Tibial artery (tissue), 4 donors: ENCODE results near the gene BATF.

Experiments
- DNase-seq, 2 donors: peaks; one replicate each; pipeline ENCODE4 v3.0.0-alpha.2; 2019
- H3K27ac ChIP-seq, 2 donors: fragments of 200-600 bp; sonication (generic) in 1 of 2; 1 replicate in 1 of 2; 2 replicates in 1 of 2; pipeline ENCODE4 v1.5.1; 2018 to 2019; ENCODE audit warnings: mild to moderate bottlenecking in 1 of 2
- H3K27me3 ChIP-seq, 2 donors: fragments of 200-600 bp; sonication (generic) in 1 of 2; one replicate each; pipeline versions ENCODE4 v1.5.1 to v1.6.0; 2016 to 2019
- H3K36me3 ChIP-seq, 3 donors: fragments of 200-600 bp; sonication (generic) in 2 of 3; one replicate each; pipeline ENCODE4 v1.5.1; 2016 to 2019; ENCODE audit warnings: mild to moderate bottlenecking in 2 of 3
- H3K4me1 ChIP-seq, 4 donors: fragments of 200-600 bp; sonication (generic) in 2 of 4; 1 replicate in 3 of 4; 2 replicates in 1 of 4; pipeline ENCODE4 v1.5.1; 2016 to 2019
- H3K4me3 ChIP-seq, 2 donors: fragments of 200-600 bp; sonication (generic) in 1 of 2; 1 replicate in 1 of 2; 2 replicates in 1 of 2; pipeline ENCODE4 v1.5.1; 2018 to 2019; ENCODE audit warnings: mild to moderate bottlenecking in 2 of 2
- H3K9me3 ChIP-seq, 3 donors: fragments of 200-600 bp; sonication (generic) in 1 of 3; one replicate each; pipeline ENCODE4 v1.5.1; 2016 to 2019
- intact Hi-C: fragments of 100-400 bp; cut with DNase I; formaldehyde crosslinking; loops from one replicate; pipeline ENCODE4 v1.15.0; 2023; ENCODE audit warnings: low total_unique reads
- TF ChIP-seq, protein P1 (sequence below), 2 experiments: fragments of 200-600 bp in 1 of 2; fragments of 450-650 bp in 1 of 2; IDR thresholded peaks; one replicate each; pipeline ENCODE4 v1.5.1; 2017 to 2019; ENCODE audit warnings: antibody characterized with exemption in 2 of 2, mild to moderate bottlenecking in 1 of 2, moderate library complexity in 1 of 2

The BATF gene

DNA sequence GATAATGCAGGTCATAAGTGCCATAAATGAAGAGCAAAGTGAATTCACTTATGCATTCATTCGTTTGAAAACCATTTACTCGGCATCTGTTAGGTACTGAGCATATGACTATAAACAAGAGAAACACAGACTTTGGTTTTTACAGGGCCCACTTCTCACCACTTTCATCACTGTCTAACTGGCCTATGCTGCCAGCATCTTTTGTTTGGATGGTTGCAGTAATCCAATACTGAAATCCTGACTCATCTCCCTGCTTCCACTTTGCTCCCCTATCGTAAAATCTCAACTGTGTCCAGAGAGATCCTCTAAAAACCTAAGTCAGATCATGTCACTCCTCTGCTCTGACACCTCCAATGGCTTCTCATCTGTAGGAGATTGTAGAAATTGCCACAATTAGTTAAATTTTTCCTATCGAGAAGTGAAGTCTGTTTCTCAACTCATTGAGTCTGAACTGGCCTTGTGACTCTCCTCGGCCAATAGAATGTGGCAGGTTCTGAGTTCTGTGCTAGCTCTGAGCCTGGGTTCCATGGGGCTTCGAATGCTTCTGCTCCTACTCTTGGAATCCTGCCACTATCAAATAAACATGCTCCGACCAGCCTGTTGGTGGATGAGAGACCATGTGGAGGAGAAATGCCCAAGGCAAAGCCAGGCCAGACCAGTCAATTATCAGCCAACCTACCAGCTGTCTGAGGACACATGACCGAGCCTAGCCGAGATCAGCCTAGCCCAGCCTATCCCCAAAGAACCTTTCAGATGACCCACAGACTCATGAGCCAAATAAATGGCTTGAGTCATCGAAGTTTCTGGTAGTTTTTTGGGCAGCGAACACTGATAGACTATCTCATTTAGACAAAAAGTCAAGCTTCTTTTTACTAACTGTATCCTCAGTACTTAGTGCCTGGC is 2.2 kb upstream of the BATF start:
- no peak for DNase-seq
- H3K4me1 ChIP-seq, result peaks cover 0 to 10% (median 6%) of the 10 kb centered on the region in 4 donors
- H3K27ac ChIP-seq, result no peak overlapping the region
- H3K9me3 ChIP-seq, result no peaks in the 10 kb centered on the region
- peaks cover 0 to 15% of the 10 kb centered on the region in 2 donors for H3K27me3 ChIP-seq
- intact Hi-C loops, result no loop called here
- TF ChIP-seq, protein P1, sequence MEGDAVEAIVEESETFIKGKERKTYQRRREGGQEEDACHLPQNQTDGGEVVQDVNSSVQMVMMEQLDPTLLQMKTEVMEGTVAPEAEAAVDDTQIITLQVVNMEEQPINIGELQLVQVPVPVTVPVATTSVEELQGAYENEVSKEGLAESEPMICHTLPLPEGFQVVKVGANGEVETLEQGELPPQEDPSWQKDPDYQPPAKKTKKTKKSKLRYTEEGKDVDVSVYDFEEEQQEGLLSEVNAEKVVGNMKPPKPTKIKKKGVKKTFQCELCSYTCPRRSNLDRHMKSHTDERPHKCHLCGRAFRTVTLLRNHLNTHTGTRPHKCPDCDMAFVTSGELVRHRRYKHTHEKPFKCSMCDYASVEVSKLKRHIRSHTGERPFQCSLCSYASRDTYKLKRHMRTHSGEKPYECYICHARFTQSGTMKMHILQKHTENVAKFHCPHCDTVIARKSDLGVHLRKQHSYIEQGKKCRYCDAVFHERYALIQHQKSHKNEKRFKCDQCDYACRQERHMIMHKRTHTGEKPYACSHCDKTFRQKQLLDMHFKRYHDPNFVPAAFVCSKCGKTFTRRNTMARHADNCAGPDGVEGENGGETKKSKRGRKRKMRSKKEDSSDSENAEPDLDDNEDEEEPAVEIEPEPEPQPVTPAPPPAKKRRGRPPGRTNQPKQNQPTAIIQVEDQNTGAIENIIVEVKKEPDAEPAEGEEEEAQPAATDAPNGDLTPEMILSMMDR (IDR thresholded peaks at IDR 0.05), result no peak
- no peak overlapping the region for H3K4me3 ChIP-seq
- H3K36me3 ChIP-seq, result no peaks in the 10 kb centered on the region

DNA sequence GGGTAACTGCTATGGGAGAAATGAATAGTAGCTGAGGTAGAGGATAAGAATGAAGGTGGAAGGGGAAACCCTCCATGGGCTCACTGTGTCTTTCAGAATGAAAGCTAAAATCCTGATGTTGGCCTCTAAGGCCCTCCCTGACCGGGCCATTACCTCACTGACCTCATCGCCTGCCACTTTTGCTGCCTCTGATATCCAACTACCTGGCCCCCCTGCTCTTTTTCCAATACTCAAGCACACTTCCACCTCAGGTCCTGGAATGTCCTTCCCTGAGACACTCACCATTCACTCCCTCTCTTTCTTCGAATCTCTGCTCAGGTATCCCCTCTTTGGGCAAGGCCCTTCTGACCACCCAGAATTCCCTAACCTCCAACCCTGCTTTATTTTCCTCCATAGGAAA is 1.4 kb upstream of the BATF start:
- H3K4me3 ChIP-seq, result no peak overlapping the region
- no peak overlapping the region for H3K27ac ChIP-seq
- no peaks in the 10 kb centered on the region for H3K9me3 ChIP-seq
- H3K36me3 ChIP-seq, result no peaks in the 10 kb centered on the region
- DNase-seq, result no peak
- intact Hi-C loops, result no loop called here
- H3K27me3 ChIP-seq, result peaks cover 0 to 19% of the 10 kb centered on the region in 2 donors
- H3K4me1 ChIP-seq, result peaks cover 0 to 2% (median 0%) of the 10 kb centered on the region in 4 donors
- TF ChIP-seq, protein P1 (IDR thresholded peaks at IDR 0.05), result no peak

DNA sequence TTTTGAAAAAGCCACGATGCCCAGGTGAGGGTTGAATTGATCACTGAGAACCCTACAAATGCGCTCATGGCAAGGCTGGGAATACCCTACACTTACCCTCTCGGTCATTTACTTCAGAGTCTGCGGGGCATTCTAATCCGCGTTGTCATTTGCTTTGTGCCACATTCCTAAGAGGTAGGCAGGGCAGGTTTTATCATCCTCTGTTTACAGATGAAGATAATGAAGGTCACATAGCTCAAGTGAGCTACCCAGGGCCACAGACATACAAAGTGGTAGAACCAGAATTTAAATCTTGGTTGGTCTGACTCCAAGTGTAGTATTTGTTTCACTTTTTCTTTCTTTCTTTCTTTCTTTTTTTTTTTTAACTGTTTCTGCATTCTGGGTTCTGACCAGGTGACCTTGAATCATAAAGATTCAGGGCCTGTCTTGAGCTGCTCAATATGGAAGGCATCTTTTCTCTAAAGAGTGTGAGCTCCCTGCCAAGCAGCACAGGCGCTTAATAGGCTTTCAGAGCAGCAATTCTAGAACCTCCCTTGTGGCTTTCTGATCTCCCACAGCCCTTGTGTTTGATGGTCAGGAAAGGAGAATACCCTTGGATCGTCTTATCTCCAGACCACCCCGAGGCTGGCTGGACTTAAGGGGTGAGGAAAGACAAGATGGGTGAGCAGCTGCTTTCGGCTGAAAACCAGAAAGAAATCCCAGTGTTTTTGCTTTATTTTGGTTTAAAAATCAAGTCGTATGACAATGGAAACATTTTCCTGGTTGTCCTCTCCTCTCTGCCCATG is 662 bp upstream of the BATF start:
- Histone ChIP-seq H3K27me3 (peaks cover 0 to 19% of the 10 kb centered on the region in 2 donors), H3K4me1 (no peaks in the 10 kb centered on the region), H3K9me3 (no peaks in the 10 kb centered on the region), H3K27ac (no peak overlapping the region), H3K36me3 (no peaks in the 10 kb centered on the region), H3K4me3 (peak overlapping the region in 1 of 2 donors; percentile 35)
- no peak for DNase-seq
- TF ChIP-seq, protein P1 (IDR thresholded peaks at IDR 0.05), result no peak
- intact Hi-C loops, result no loop called here

DNA sequence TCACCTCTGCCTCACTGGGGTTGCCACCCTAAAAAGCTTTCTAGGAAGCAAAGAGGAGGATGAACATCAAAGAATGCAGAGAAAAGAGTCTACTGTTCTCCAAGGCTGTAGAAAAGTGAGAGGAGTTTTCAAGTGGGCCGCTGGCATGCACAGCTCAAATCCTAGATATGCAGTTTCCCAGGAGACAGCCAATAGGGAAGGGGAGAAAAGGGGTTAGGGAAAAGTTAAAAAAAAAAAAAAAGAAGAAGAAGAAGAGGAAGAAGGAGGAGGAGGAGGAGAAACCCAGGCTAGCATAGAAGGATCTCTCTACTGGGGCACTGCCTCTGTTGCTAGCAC is 682 bp downstream of the BATF start:
- Histone ChIP-seq H3K9me3 (no peaks in the 10 kb centered on the region), H3K27me3 (peaks cover 0 to 22% of the 10 kb centered on the region in 2 donors), H3K4me1 (no peaks in the 10 kb centered on the region), H3K4me3 (peak overlapping the region in 1 of 2 donors; percentile 30), H3K36me3 (no peaks in the 10 kb centered on the region), H3K27ac (no peak overlapping the region)
- DNase-seq, result no peak
- TF ChIP-seq, protein P1 (IDR thresholded peaks at IDR 0.05), result no peak
- intact Hi-C loops, result no loop called here

DNA sequence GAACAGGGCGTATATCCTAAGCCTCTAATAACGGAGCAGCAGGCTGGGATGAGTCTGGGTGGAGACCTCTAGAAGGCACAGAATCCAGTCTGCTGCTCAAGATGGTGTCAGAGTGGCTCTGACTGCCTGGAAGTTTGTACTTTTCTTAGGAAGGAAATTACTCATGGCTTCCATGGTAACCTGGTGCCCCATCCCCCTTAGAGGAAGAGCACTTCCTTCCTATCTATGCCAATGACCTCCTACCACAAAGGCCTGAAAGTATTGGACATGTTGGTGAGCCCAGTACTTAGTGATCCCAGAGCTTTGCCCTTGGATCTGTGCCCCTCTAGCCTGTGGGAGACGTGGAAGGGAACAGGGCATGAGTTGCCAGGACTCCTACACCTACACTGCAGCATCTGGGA is 1.5 kb downstream of the BATF start:
- DNase-seq, result no peak
- Histone ChIP-seq H3K36me3 (no peaks in the 10 kb centered on the region), H3K27me3 (peaks cover 0 to 22% of the 10 kb centered on the region in 2 donors), H3K4me1 (no peaks in the 10 kb centered on the region), H3K9me3 (no peaks in the 10 kb centered on the region), H3K27ac (no peak overlapping the region), H3K4me3 (no peak overlapping the region)
- intact Hi-C loops, result no loop called here
- TF ChIP-seq, protein P1 (IDR thresholded peaks at IDR 0.05), result no peak
